Astrocyte (in vitro differentiated cells and primary cell): ENCODE data around the gene DOP1A. TPM values are rescaled to one million over a fixed set of nuclear protein-coding genes. Genes with fewer than 3 reads are reported as not detected.

Source experiments
- DNase-seq: peaks from one replicate; pipeline ENCODE4 v3.0.0-alpha.2; 2010; ENCODE audit warnings: low read depth
- FAIRE-seq: peaks from 2 replicates; lab custom pipeline; 2011; peaks lifted over from hg19 to GRCh38; lab: Jason Lieb, UNC
- H2AFZ ChIP-seq: 2 replicates; pipeline ENCODE4 v1.6.0; 2012; ENCODE audit warnings: low read depth, low read length, inconsistent platforms
- H3K27ac ChIP-seq: 2 replicates; pipeline ENCODE4 v1.5.1; 2011; ENCODE audit warnings: low read depth, low read length, inconsistent platforms
- H3K27me3 ChIP-seq: 2 replicates; pipeline ENCODE4 v1.6.0; 2011; ENCODE audit warnings: low read length, inconsistent platforms; ENCODE audit not compliant: insufficient read depth
- H3K36me3 ChIP-seq: 2 replicates; pipeline ENCODE4 v1.5.1; 2011; ENCODE audit warnings: low read length, inconsistent platforms; ENCODE audit not compliant: insufficient read depth
- H3K4me1 ChIP-seq: 2 replicates; pipeline ENCODE4 v1.5.1; 2011; ENCODE audit warnings: low read length, inconsistent platforms; ENCODE audit not compliant: insufficient read depth
- H3K4me2 ChIP-seq: 2 replicates; pipeline ENCODE4 v1.6.0; 2012; ENCODE audit warnings: low read length, inconsistent platforms
- H3K4me3 ChIP-seq: 2 replicates; pipeline ENCODE4 v1.5.1; 2011; ENCODE audit warnings: low read depth, mild to moderate bottlenecking, low read length, inconsistent platforms; ENCODE audit not compliant: insufficient read depth
- H3K79me2 ChIP-seq: 2 replicates; pipeline ENCODE4 v1.6.0; 2012; ENCODE audit warnings: mild to moderate bottlenecking, low read length, inconsistent platforms; ENCODE audit not compliant: insufficient read depth
- H3K9ac ChIP-seq: 2 replicates; pipeline ENCODE4 v1.6.0; 2012; ENCODE audit warnings: mild to moderate bottlenecking, low read length, inconsistent platforms
- H3K9me3 ChIP-seq: 2 replicates; pipeline ENCODE4 v1.5.1; 2012; ENCODE audit warnings: low read depth, mild to moderate bottlenecking, low read length, inconsistent platforms; ENCODE audit not compliant: insufficient read depth
- H4K20me1 ChIP-seq: 2 replicates; pipeline ENCODE4 v1.6.0; 2012; ENCODE audit warnings: low read length, inconsistent platforms; ENCODE audit not compliant: insufficient read depth
- H3K27ac Mint-ChIP-seq: one replicate; pipeline ENCODE4 v1.8.0; 2021; ENCODE audit warnings: mild to moderate bottlenecking, mixed read lengths; ENCODE audit not compliant: unreplicated experiment
- H3K27me3 Mint-ChIP-seq: one replicate; pipeline ENCODE4 v1.8.0; 2021; ENCODE audit warnings: low read depth, mixed read lengths; ENCODE audit not compliant: unreplicated experiment
- H3K36me3 Mint-ChIP-seq: one replicate; pipeline ENCODE4 v1.8.0; 2021; ENCODE audit warnings: low read depth, mixed read lengths; ENCODE audit not compliant: unreplicated experiment
- H3K4me1 Mint-ChIP-seq: one replicate; pipeline ENCODE4 v1.8.0; 2021; ENCODE audit warnings: low read depth, mixed read lengths; ENCODE audit not compliant: unreplicated experiment
- H3K4me3 Mint-ChIP-seq: one replicate; pipeline ENCODE4 v1.8.0; 2021; ENCODE audit warnings: mild to moderate bottlenecking, moderate library complexity, mixed read lengths; ENCODE audit not compliant: unreplicated experiment
- H3K9me3 Mint-ChIP-seq: one replicate; pipeline ENCODE4 v1.8.0; 2021; ENCODE audit warnings: mild to moderate bottlenecking, mixed read lengths; ENCODE audit not compliant: unreplicated experiment
- EZH2 ChIP-seq: IDR thresholded peaks from 2 replicates; pipeline ENCODE4 v1.6.1; 2012; ENCODE audit warnings: mild to moderate bottlenecking, low read length, inconsistent platforms; ENCODE audit not compliant: insufficient read depth
- total RNA-seq: library from RNA; stranded (reverse); gene quantifications from 2 replicates; pipeline ENCODE4 v1.2.1, GENCODE V29; 2021
- TF ChIP-seq, protein P1 (sequence below): IDR thresholded peaks from 2 replicates; pipeline ENCODE4 v1.5.1; 2011; ENCODE audit warnings: low read depth, mild to moderate bottlenecking, inconsistent platforms, low read length, moderate library complexity; ENCODE audit not compliant: insufficient read depth

The DOP1A gene
- total RNA-seq, 1 donor from 2014 or later = 14.2 TPM

- H3K9ac ChIP-seq = no peak overlapping the region
- no peak overlapping the region for H2AFZ ChIP-seq
- Mint-ChIP-seq H3K27ac (no peak overlapping the region), H3K4me1 (peaks cover 2% of the 10 kb centered on the region), H3K27me3 (no peaks in the 10 kb centered on the region), H3K36me3 (peaks cover 20% of the 10 kb centered on the region), H3K9me3 (no peaks in the 10 kb centered on the region), H3K4me3 (no peak overlapping the region)
- no peak for TF ChIP-seq EZH2
- TF ChIP-seq, protein P1, sequence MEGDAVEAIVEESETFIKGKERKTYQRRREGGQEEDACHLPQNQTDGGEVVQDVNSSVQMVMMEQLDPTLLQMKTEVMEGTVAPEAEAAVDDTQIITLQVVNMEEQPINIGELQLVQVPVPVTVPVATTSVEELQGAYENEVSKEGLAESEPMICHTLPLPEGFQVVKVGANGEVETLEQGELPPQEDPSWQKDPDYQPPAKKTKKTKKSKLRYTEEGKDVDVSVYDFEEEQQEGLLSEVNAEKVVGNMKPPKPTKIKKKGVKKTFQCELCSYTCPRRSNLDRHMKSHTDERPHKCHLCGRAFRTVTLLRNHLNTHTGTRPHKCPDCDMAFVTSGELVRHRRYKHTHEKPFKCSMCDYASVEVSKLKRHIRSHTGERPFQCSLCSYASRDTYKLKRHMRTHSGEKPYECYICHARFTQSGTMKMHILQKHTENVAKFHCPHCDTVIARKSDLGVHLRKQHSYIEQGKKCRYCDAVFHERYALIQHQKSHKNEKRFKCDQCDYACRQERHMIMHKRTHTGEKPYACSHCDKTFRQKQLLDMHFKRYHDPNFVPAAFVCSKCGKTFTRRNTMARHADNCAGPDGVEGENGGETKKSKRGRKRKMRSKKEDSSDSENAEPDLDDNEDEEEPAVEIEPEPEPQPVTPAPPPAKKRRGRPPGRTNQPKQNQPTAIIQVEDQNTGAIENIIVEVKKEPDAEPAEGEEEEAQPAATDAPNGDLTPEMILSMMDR = no peak
- H4K20me1 ChIP-seq = peaks cover 5% of the 10 kb centered on the region
- H3K36me3 ChIP-seq = peaks cover 62% of the 10 kb centered on the region
- no peaks in the 10 kb centered on the region for H3K4me1 ChIP-seq
- H3K27ac ChIP-seq = no peak overlapping the region
- no peaks in the 10 kb centered on the region for H3K9me3 ChIP-seq
- no peak overlapping the region for H3K4me3 ChIP-seq
- FAIRE-seq (no peak), DNase-seq (no peak)
- no peaks in the 10 kb centered on the region for H3K79me2 ChIP-seq
- no peaks in the 10 kb centered on the region for H3K27me3 ChIP-seq
- H3K4me2 ChIP-seq = no peak overlapping the region
Observed at GRCh38 chr6:83167726-83168278, 100.3 kb downstream of the DOP1A start.

DNA sequence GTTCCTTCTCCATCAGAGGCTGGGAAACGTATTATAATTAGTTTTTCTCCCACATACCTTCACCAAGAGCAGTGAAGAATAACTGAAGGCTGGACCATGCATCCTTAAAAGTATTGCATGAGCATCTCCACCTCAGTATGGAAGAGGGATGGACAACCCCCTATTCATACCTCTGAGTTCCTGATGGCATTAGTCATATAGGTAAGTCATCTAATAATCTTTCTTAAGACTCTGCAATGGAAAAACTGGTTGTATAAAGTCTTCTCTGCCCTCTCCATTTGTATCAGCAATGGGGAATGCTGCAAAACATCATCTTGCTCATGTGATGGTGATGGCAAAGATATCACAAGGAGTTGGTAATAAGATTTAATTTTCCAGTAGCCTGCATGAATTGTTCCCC is 101.1 kb downstream of the DOP1A start:
- no peak for TF ChIP-seq EZH2
- TF ChIP-seq, protein P1 = no peak
- Mint-ChIP-seq H3K36me3 (peaks cover 20% of the 10 kb centered on the region), H3K9me3 (no peaks in the 10 kb centered on the region), H3K4me1 (peaks cover 2% of the 10 kb centered on the region), H3K27ac (no peak overlapping the region), H3K4me3 (no peak overlapping the region), H3K27me3 (no peaks in the 10 kb centered on the region)
- Histone ChIP-seq H3K9ac (no peak overlapping the region), H3K4me2 (no peak overlapping the region), H3K9me3 (no peaks in the 10 kb centered on the region), H3K36me3 (peaks cover 67% of the 10 kb centered on the region), H3K4me1 (no peaks in the 10 kb centered on the region), H2AFZ (no peak overlapping the region), H3K27me3 (no peaks in the 10 kb centered on the region), H4K20me1 (peaks cover 8% of the 10 kb centered on the region), H3K27ac (no peak overlapping the region), H3K79me2 (no peaks in the 10 kb centered on the region), H3K4me3 (no peak overlapping the region)
- DNase-seq (no peak), FAIRE-seq (no peak)

- no peaks in the 10 kb centered on the region for H3K9me3 ChIP-seq
- H2AFZ ChIP-seq = no peak overlapping the region
- H3K79me2 ChIP-seq = no peaks in the 10 kb centered on the region
- H3K27ac ChIP-seq = no peak overlapping the region
- H3K36me3 Mint-ChIP-seq = peaks cover 20% of the 10 kb centered on the region
- FAIRE-seq (no peak), DNase-seq (no peak)
- peaks cover 70% of the 10 kb centered on the region for H3K36me3 ChIP-seq
- TF ChIP-seq, protein P1 = no peak
- no peak for TF ChIP-seq EZH2
- H3K4me1 ChIP-seq = no peaks in the 10 kb centered on the region
- no peaks in the 10 kb centered on the region for H3K27me3 Mint-ChIP-seq
- H3K27me3 ChIP-seq = no peaks in the 10 kb centered on the region
- no peak overlapping the region for H3K4me3 Mint-ChIP-seq
- peaks cover 8% of the 10 kb centered on the region for H4K20me1 ChIP-seq
- no peak overlapping the region for H3K27ac Mint-ChIP-seq
- H3K4me2 ChIP-seq = no peak overlapping the region
- H3K9ac ChIP-seq = no peak overlapping the region
- peaks cover 2% of the 10 kb centered on the region for H3K4me1 Mint-ChIP-seq
- H3K9me3 Mint-ChIP-seq = no peaks in the 10 kb centered on the region
- H3K4me3 ChIP-seq = no peak overlapping the region
Observed at GRCh38 chr6:83169106-83169505, 101.6 kb downstream of the DOP1A start.
